ENCODE data around the gene SULT1C4. TPM values are rescaled to one million over a fixed set of nuclear protein-coding genes. Genes with fewer than 3 reads are reported as not detected.

Gene SULT1C4
- total RNA-seq, 1 experiment from 2014 or later, result not detected

DNA sequence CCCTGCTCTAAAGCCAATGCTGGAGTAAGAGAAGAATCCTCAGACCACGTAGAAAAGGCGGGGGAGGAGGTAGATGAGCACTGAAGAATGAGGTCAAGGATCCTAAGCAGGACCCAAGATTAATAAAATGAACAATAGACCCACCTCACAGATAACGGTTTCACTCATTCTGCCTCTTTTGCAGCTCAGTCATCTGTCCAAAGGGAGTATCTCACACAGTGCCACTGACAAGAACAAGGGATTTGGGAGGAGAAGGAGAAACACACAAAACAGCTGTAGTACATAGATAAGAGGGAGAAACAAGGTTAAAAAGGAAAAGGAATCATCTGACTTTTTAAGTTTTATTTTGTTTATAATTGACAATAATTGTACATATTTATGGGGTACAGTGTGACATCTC is 30.9 kb upstream of the SULT1C4 start:
- Mint-ChIP-seq H3K4me1 (ENCODE audit: low read depth, unreplicated experiment) (peaks cover 9% of the 10 kb centered on the region), H3K27me3 (ENCODE audit: unreplicated experiment) (no peaks in the 10 kb centered on the region), H3K4me3 (ENCODE audit: low read depth, unreplicated experiment) (no peak overlapping the region), H3K27ac (ENCODE audit: unreplicated experiment) (no peak overlapping the region), H3K9me3 (ENCODE audit: low read depth, unreplicated experiment) (no peaks in the 10 kb centered on the region), H3K36me3 (ENCODE audit: insufficient read depth, unreplicated experiment) (no peaks in the 10 kb centered on the region)
- CTCF ChIA-PET, result no interaction called here
- intact Hi-C loops (cut with micrococcal nuclease; ENCODE audit: unreplicated experiment), result no loop called here
- DNase-seq, result no peak
- BruUV-seq (replicated peaks), result no TSS peak
- TF ChIP-seq, protein P1, sequence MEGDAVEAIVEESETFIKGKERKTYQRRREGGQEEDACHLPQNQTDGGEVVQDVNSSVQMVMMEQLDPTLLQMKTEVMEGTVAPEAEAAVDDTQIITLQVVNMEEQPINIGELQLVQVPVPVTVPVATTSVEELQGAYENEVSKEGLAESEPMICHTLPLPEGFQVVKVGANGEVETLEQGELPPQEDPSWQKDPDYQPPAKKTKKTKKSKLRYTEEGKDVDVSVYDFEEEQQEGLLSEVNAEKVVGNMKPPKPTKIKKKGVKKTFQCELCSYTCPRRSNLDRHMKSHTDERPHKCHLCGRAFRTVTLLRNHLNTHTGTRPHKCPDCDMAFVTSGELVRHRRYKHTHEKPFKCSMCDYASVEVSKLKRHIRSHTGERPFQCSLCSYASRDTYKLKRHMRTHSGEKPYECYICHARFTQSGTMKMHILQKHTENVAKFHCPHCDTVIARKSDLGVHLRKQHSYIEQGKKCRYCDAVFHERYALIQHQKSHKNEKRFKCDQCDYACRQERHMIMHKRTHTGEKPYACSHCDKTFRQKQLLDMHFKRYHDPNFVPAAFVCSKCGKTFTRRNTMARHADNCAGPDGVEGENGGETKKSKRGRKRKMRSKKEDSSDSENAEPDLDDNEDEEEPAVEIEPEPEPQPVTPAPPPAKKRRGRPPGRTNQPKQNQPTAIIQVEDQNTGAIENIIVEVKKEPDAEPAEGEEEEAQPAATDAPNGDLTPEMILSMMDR (IDR thresholded peaks at IDR 0.05; ENCODE audit: unreplicated experiment), result no peak

DNA sequence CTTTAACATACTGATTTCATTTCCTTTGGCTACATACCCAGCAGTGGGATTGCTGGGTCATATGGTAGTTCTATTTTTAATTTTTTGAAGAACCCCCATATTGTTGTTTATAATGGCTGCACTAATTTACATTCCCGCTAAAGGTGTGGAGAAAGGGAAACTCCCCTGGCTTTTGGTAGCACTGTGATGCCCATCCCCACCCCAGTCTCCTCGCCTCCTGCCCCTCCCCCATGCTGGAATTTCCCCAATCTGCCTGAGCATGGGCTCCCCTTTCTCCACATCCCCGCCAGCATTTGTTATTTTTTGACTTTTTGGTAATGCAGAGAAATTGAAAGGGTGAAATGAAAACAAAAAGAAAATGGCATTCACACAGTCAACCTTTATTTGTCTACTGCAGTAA is 30.0 kb upstream of the SULT1C4 start:
- no peaks in the 10 kb centered on the region for H3K36me3 Mint-ChIP-seq (ENCODE audit: insufficient read depth, unreplicated experiment)
- intact Hi-C loops (cut with micrococcal nuclease; ENCODE audit: unreplicated experiment), result no loop called here
- no peak overlapping the region for H3K4me3 Mint-ChIP-seq (ENCODE audit: low read depth, unreplicated experiment)
- H3K27ac Mint-ChIP-seq (ENCODE audit: unreplicated experiment), result no peak overlapping the region
- H3K4me1 Mint-ChIP-seq (ENCODE audit: low read depth, unreplicated experiment), result peaks cover 9% of the 10 kb centered on the region
- CTCF ChIA-PET, result no interaction called here
- H3K27me3 Mint-ChIP-seq (ENCODE audit: unreplicated experiment), result no peaks in the 10 kb centered on the region
- no peaks in the 10 kb centered on the region for H3K9me3 Mint-ChIP-seq (ENCODE audit: low read depth, unreplicated experiment)
- TF ChIP-seq, protein P1 (IDR thresholded peaks at IDR 0.05; ENCODE audit: unreplicated experiment), result no peak
- no TSS peak for BruUV-seq (replicated peaks)
- DNase-seq, result no peak

DNA sequence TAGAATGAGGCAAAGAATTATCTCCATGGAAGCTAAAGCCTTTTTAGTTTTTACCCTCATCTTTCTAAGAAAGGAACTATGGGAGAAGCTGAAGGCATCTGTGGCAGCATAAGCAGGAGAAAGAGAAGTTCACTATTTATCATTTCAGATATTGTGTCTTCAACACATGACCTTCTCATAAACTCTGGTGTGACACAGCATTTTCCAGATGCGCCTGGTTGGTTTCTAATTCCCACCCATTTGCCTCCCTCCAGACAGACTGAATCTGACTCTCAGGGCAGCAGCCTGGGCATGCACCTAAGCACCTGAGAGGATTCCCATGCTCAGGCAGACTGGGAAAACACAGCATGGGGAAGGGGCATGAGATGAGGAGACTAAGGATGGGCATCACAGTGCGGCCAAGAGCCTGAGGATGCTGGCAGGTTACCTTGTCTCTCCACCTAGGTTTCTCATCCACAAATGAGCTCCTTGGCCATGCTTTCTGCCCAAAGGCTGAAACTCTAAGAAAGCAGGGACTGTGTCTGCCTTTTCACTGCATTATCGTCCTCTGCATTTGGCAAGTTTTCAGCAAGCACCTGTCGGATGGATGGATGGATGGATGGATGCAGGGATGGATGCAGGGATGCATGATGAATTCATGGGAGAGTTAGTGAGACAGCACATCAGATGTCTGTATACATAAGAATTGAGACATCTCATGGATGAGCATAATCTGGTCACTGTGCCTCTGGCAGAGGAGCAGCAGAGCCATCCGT is 28.8 kb upstream of the SULT1C4 start:
- Mint-ChIP-seq H3K36me3 (ENCODE audit: insufficient read depth, unreplicated experiment) (no peaks in the 10 kb centered on the region), H3K4me1 (ENCODE audit: low read depth, unreplicated experiment) (peaks cover 5% of the 10 kb centered on the region), H3K4me3 (ENCODE audit: low read depth, unreplicated experiment) (no peak overlapping the region), H3K27me3 (ENCODE audit: unreplicated experiment) (no peaks in the 10 kb centered on the region), H3K27ac (ENCODE audit: unreplicated experiment) (no peak overlapping the region), H3K9me3 (ENCODE audit: low read depth, unreplicated experiment) (no peaks in the 10 kb centered on the region)
- intact Hi-C loops (cut with micrococcal nuclease; ENCODE audit: unreplicated experiment), result no loop called here
- BruUV-seq (replicated peaks), result no TSS peak
- no peak for DNase-seq
- TF ChIP-seq, protein P1 (IDR thresholded peaks at IDR 0.05; ENCODE audit: unreplicated experiment), result no peak
- CTCF ChIA-PET, result no interaction called here

DNA sequence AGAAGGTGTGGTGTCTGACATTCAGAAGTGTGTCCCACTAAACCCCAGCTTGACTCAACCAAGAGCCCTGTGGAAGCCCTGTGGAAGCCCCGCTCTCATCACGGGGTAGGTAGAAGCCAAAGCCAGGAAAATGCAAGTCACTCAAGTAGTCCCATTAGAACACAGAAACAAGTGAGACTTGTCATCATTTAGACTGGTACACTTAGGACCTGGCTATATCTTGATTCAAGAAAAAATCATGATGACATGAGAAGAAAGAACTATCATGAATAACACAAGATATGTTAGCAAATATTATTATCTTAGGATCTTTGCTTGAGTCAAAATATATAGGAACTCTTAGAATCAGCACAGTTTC is 28.2 kb upstream of the SULT1C4 start:
- BruUV-seq (replicated peaks), result no TSS peak
- TF ChIP-seq, protein P1 (IDR thresholded peaks at IDR 0.05; ENCODE audit: unreplicated experiment), result no peak
- intact Hi-C loops (cut with micrococcal nuclease; ENCODE audit: unreplicated experiment), result no loop called here
- Mint-ChIP-seq H3K4me3 (ENCODE audit: low read depth, unreplicated experiment) (no peak overlapping the region), H3K36me3 (ENCODE audit: insufficient read depth, unreplicated experiment) (no peaks in the 10 kb centered on the region), H3K27me3 (ENCODE audit: unreplicated experiment) (no peaks in the 10 kb centered on the region), H3K9me3 (ENCODE audit: low read depth, unreplicated experiment) (no peaks in the 10 kb centered on the region), H3K4me1 (ENCODE audit: low read depth, unreplicated experiment) (no peaks in the 10 kb centered on the region), H3K27ac (ENCODE audit: unreplicated experiment) (no peak overlapping the region)
- no peak for DNase-seq
- CTCF ChIA-PET, result interaction anchor here (0.7 kb wide), 1 partner anchor 87 kb away, joined by 5 read pairs; no protein-coding TSS in a partner anchor

Data from Calu3 (cell line).